HepG2 (cell line): Measurements from ENCODE around the gene RTL5. TPM values are rescaled to one million over a fixed set of nuclear protein-coding genes. Genes with fewer than 3 reads are reported as not detected.

ENCODE experiments used
- ATAC-seq: fragments of 200-7000 bp; cut with Tn5 transposase; 3 replicates; pipeline ENCODE4 v1.9.1; 2020; ENCODE audit warnings: mild to moderate bottlenecking, moderate library complexity
- BruUV-seq: library from RNA; stranded (reverse); fragments of 400-500 nt; replicated peaks from 2 replicates; lab custom pipeline; 2021; lab: Mats Ljungman, UMichigan
- CTCF ChIA-PET: fragments of 300-600 bp; formaldehyde crosslinking; extraction: SDS; loops from one replicate; lab custom pipeline; 2021; ENCODE audit warnings: low total read pairs, inconsistent platforms, low intra/inter-chr PET ratio; lab: Yijun Ruan, JAX
- POLR2A ChIA-PET: fragments of 350-600 bp; sonication (Branson Sonifier 250); formaldehyde crosslinking; loops from one replicate; lab custom pipeline; 2020; ENCODE audit warnings: antibody characterized with exemption, inconsistent platforms; lab: Yijun Ruan, JAX
- DNase-seq: peaks from one replicate; pipeline ENCODE4 v3.0.0-alpha.2; 2015; ENCODE audit warnings: low spot score
- FAIRE-seq: peaks from 3 replicates; lab custom pipeline; 2011; peaks lifted over from hg19 to GRCh38; lab: Jason Lieb, UNC
- H2AFZ ChIP-seq: one replicate; pipeline ENCODE4 v1.6.1; 2011; ENCODE audit warnings: low read length, inconsistent platforms
- H3K27ac ChIP-seq: fragments of 300-600 bp; 3 replicates; pipeline ENCODE4 v1.8.0; 2011; ENCODE audit warnings: mixed run types, mild to moderate bottlenecking, mixed read lengths, low read length, inconsistent platforms; ENCODE audit not compliant: insufficient read depth; ENCODE audit errors: extremely low read length
- H3K27me3 ChIP-seq, 2 experiments: fragments of 200-600 bp in 1 of 2; 2 replicates in 1 of 2; 3 replicates in 1 of 2; pipeline versions ENCODE4 v1.6.0 to v1.8.0; 2011; ENCODE audit warnings: low read length in 2 of 2, mild to moderate bottlenecking in 2 of 2, moderate library complexity in 2 of 2, inconsistent platforms in 1 of 2; ENCODE audit not compliant: insufficient read depth in 2 of 2, control insufficient read depth in 1 of 2
- H3K36me3 ChIP-seq, 2 experiments: fragments of 200-600 bp in 1 of 2; replicated peaks in 1 of 2; 2 replicates in 1 of 2; 3 replicates in 1 of 2; pipeline versions ENCODE4 v1.5.1 to v1.8.0; 2011; ENCODE audit warnings: low read length in 2 of 2, inconsistent platforms in 1 of 2; ENCODE audit not compliant: insufficient read depth in 2 of 2, control insufficient read depth in 1 of 2
- H3K4me1 ChIP-seq: 2 replicates; pipeline ENCODE4 v1.5.1; 2012; ENCODE audit warnings: low read length, inconsistent platforms; ENCODE audit not compliant: insufficient read depth
- H3K4me2 ChIP-seq: 2 replicates; pipeline ENCODE4 v1.6.0; 2011; ENCODE audit warnings: low read depth, low read length, inconsistent platforms
- H3K4me3 ChIP-seq, 3 experiments: fragments of 200-600 bp in 1 of 3; sonication (generic), shearing (Covaris generic) in 1 of 3; replicated peaks in 1 of 3; 2 replicates each; pipeline ENCODE4 v1.5.1; 2011 to 2016; ENCODE audit warnings: low read length in 3 of 3, inconsistent platforms in 2 of 3, low read depth in 2 of 3, mild to moderate bottlenecking in 2 of 3, control low read depth in 1 of 3, mixed read lengths in 1 of 3; ENCODE audit not compliant: insufficient read depth in 1 of 3
- H3K79me2 ChIP-seq: one replicate; pipeline ENCODE4 v1.6.1; 2011; ENCODE audit warnings: low read length, inconsistent platforms; ENCODE audit not compliant: insufficient read depth
- H3K9ac ChIP-seq: 2 replicates; pipeline ENCODE4 v1.6.0; 2011; ENCODE audit warnings: mild to moderate bottlenecking, low read depth, low read length, inconsistent platforms; ENCODE audit not compliant: insufficient read depth
- H3K9me3 ChIP-seq: 2 replicates; pipeline ENCODE4 v1.5.1; 2012; ENCODE audit warnings: mild to moderate bottlenecking, low read length
- H4K20me1 ChIP-seq: 2 replicates; pipeline ENCODE4 v1.6.0; 2011; ENCODE audit warnings: inconsistent platforms, mild to moderate bottlenecking, low read length, moderate library complexity; ENCODE audit not compliant: insufficient read depth
- CCDC6 ChIP-seq: sonication (generic); formaldehyde crosslinking; IDR thresholded peaks from 2 replicates; pipeline ENCODE4 v1.8.1; 2022; ENCODE audit warnings: mild to moderate bottlenecking, missing genetic modification reagents, moderate library complexity
- MAF1 ChIP-seq: sonication (generic); formaldehyde crosslinking; IDR thresholded peaks from 2 replicates; pipeline ENCODE4 v1.5.0; 2020; ENCODE audit warnings: missing genetic modification reagents, borderline replicate concordance
- MED8 ChIP-seq: sonication (generic); formaldehyde crosslinking; IDR thresholded peaks from 2 replicates; pipeline ENCODE4 v1.8.1; 2023; ENCODE audit warnings: mild to moderate bottlenecking, missing genetic modification reagents; ENCODE audit not compliant: insufficient replicate concordance
- RNF2 ChIP-seq: fragments of 450-650 bp; conservative IDR thresholded peaks from 2 replicates; pipeline ENCODE4 v1.6.1; 2016; ENCODE audit warnings: low read depth
- ZFYVE20 ChIP-seq: sonication (generic); formaldehyde crosslinking; IDR thresholded peaks from 2 replicates; pipeline ENCODE4 v1.8.0; 2023; ENCODE audit warnings: low read depth, mild to moderate bottlenecking, moderate library complexity, missing genetic modification reagents, borderline replicate concordance
- ZNF260 ChIP-seq: sonication (generic); formaldehyde crosslinking; IDR thresholded peaks from 2 replicates; pipeline ENCODE4 v1.4.0; 2020; ENCODE audit warnings: missing genetic modification reagents, low read depth, mild to moderate bottlenecking, borderline replicate concordance
- WGBS: methylation state at CpG from one replicate; pipeline ENCODE4 v1.1.6; 2017; ENCODE audit warnings: low lambda C conversion rate; 5-methylcytosine and 5-hydroxymethylcytosine counted together
- in situ Hi-C: cut with HindIII; loops from 2 replicates; pipeline ENCODE4 v1.10.0; 2017; ENCODE audit warnings: low pct_unique_long_range_greater_than_20kb; ENCODE audit not compliant: extremely low pct_ligation_motif_present
- intact Hi-C: fragments of 100-400 bp; cut with micrococcal nuclease; formaldehyde crosslinking; loops from one replicate; pipeline ENCODE4 v1.10.0; 2022; ENCODE audit not compliant: unreplicated experiment
- polyA plus RNA-seq, 8 experiments: library from polyadenylated mRNA; depleted of rRNA in 3 of 8; stranded (reverse) in 7 of 8; unstranded in 1 of 8; fragments of >200 nt; fragmentation: Illumina TruSeq in 4 of 8; extraction: Trizol in 4 of 8; gene quantifications; 2 replicates each; pipeline versions ENCODE4 v1.2.1 to v1.2.3, GENCODE V29; 2011 to 2016; ENCODE audit warnings: low read depth in 4 of 8, missing spikeins in 1 of 8, mixed read lengths in 1 of 8; ENCODE audit not compliant: insufficient read depth in 1 of 8
- total RNA-seq, 5 experiments: library from RNA; depleted of rRNA; stranded (reverse); fragments of >200 nt; fragmentation: Illumina TruSeq; extraction: Trizol; gene quantifications; 2 replicates each; pipeline ENCODE4 v1.2.3, GENCODE V29; 2016; ENCODE audit warnings: low read depth in 1 of 5
- TF ChIP-seq, protein P1 (sequence below): sonication (generic); formaldehyde crosslinking; IDR thresholded peaks from 2 replicates; pipeline ENCODE4 v1.4.0; 2020; ENCODE audit warnings: low read depth, missing genetic modification reagents
- TF ChIP-seq, protein P2 (sequence below): sonication (generic); formaldehyde crosslinking; IDR thresholded peaks from 2 replicates; pipeline ENCODE4 v1.4.0; 2020; ENCODE audit warnings: missing genetic modification reagents
- TF ChIP-seq, protein P3 (sequence below): sonication (generic); formaldehyde crosslinking; IDR thresholded peaks from 2 replicates; pipeline ENCODE4 v1.4.0; 2020; ENCODE audit warnings: missing genetic modification reagents, borderline replicate concordance

Gene RTL5
- total and polyA plus RNA-seq, 2 of the 13 experiments (the other 11 are each of a cell fraction or from before 2014, with no cell fraction given): not detected

DNA sequence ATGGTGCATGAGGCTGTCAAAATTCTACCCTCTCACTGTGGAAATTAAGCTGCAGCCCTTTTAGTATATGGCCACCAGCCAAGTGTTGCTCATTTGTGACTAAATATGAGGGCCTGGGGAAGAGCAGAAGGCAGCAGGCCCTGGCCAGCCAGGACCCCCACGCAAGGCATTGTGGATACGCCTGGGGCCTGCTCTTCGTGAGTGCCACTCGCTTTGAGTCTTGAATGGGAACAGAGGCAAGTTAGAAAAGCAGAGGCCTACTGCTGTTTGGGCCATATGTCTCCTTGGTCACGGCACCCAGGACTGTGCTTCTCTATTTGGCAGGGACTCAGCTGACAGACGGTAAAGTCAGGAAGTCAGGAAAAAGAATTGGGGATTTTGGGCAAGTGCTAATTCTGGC, 10.9 kb downstream of the RTL5 start (continued):
- TF ChIP-seq, protein P1, sequence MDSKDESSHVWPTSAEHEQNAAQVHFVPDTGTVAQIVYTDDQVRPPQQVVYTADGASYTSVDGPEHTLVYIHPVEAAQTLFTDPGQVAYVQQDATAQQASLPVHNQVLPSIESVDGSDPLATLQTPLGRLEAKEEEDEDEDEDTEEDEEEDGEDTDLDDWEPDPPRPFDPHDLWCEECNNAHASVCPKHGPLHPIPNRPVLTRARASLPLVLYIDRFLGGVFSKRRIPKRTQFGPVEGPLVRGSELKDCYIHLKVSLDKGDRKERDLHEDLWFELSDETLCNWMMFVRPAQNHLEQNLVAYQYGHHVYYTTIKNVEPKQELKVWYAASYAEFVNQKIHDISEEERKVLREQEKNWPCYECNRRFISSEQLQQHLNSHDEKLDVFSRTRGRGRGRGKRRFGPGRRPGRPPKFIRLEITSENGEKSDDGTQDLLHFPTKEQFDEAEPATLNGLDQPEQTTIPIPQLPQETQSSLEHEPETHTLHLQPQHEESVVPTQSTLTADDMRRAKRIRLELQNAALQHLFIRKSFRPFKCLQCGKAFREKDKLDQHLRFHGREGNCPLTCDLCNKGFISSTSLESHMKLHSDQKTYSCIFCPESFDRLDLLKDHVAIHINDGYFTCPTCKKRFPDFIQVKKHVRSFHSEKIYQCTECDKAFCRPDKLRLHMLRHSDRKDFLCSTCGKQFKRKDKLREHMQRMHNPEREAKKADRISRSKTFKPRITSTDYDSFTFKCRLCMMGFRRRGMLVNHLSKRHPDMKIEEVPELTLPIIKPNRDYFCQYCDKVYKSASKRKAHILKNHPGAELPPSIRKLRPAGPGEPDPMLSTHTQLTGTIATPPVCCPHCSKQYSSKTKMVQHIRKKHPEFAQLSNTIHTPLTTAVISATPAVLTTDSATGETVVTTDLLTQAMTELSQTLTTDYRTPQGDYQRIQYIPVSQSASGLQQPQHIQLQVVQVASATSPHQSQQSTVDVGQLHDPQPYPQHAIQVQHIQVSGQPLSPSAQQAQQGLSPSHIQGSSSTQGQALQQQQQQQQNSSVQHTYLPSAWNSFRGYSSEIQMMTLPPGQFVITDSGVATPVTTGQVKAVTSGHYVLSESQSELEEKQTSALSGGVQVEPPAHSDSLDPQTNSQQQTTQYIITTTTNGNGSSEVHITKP (CRISPR knock-in tag): no peak
- TF ChIP-seq MED8 (CRISPR knock-in tag): no peak

DNA sequence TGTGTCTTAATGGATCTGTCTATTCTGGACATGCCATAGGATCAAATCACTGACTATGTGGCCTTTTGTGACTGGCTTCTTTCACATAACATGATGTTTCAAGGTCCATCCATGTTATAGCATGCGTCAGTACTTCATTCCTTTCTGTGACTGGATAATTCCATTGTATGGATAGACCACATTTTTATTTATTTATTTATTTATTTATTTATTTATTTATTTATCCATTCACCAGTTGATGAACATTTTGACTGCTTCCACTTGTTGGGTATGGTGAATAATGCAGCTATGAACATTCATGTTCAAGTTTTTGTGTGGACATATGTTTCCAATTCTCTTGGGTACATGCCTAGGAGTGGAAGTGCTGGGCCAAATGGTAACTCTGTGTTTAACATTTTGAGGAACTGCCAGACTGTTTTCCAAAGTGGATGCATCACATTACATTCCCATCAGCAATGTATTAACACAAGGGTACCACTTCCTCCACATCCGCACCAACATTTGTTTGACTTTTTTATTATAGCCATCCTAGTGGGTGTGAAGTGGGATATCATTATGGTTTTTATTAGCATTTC, 14.0 kb downstream of the RTL5 start:
- Histone ChIP-seq H2AFZ (no peak overlapping the region), H3K4me2 (no peak overlapping the region), H3K9me3 (no peaks in the 10 kb centered on the region), H3K27me3 (no peaks in the 10 kb centered on the region), H4K20me1 (no peaks in the 10 kb centered on the region), H3K4me3 (no peak overlapping the region), H3K27ac (no peak overlapping the region), H3K4me1 (no peaks in the 10 kb centered on the region), H3K36me3 (no peaks in the 10 kb centered on the region), H3K9ac (no peak overlapping the region), H3K79me2 (no peaks in the 10 kb centered on the region)
- TF ChIP-seq, protein P2, sequence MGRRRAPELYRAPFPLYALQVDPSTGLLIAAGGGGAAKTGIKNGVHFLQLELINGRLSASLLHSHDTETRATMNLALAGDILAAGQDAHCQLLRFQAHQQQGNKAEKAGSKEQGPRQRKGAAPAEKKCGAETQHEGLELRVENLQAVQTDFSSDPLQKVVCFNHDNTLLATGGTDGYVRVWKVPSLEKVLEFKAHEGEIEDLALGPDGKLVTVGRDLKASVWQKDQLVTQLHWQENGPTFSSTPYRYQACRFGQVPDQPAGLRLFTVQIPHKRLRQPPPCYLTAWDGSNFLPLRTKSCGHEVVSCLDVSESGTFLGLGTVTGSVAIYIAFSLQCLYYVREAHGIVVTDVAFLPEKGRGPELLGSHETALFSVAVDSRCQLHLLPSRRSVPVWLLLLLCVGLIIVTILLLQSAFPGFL (CRISPR knock-in tag): no peak
- TF ChIP-seq ZNF260 (CRISPR knock-in tag): no peak
- no peak for TF ChIP-seq MAF1
- no peak for TF ChIP-seq CCDC6 (CRISPR knock-in tag)
- no peak for TF ChIP-seq RNF2
- TF ChIP-seq, protein P3, sequence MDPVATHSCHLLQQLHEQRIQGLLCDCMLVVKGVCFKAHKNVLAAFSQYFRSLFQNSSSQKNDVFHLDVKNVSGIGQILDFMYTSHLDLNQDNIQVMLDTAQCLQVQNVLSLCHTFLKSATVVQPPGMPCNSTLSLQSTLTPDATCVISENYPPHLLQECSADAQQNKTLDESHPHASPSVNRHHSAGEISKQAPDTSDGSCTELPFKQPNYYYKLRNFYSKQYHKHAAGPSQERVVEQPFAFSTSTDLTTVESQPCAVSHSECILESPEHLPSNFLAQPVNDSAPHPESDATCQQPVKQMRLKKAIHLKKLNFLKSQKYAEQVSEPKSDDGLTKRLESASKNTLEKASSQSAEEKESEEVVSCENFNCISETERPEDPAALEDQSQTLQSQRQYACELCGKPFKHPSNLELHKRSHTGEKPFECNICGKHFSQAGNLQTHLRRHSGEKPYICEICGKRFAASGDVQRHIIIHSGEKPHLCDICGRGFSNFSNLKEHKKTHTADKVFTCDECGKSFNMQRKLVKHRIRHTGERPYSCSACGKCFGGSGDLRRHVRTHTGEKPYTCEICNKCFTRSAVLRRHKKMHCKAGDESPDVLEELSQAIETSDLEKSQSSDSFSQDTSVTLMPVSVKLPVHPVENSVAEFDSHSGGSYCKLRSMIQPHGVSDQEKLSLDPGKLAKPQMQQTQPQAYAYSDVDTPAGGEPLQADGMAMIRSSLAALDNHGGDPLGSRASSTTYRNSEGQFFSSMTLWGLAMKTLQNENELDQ (CRISPR knock-in tag): no peak
- no peak for TF ChIP-seq ZFYVE20 (CRISPR knock-in tag)
- intact Hi-C loops (no loop called here), in situ Hi-C loops (no loop called here)
- FAIRE-seq (no peak), ATAC-seq (no peak), DNase-seq (no peak)
- ChIA-PET POLR2A (no interaction called here), CTCF (no interaction called here)
- WGBS: 82% methylated on average over 2 of the region's 2 CpGs
- no TSS peak for BruUV-seq
